SK-N-MC (cell line): ENCODE results near the gene DERA.
A peak's percentile ranks its signal among the peaks of the same experiment; 100 is the strongest.

Experiments used
- DNase-seq: peaks from one replicate; pipeline ENCODE4 v3.0.0-alpha.2; 2011; ENCODE audit warnings: low read depth, low spot score
- H3K27ac ChIP-seq: fragments of 200-600 bp; sonication (generic); 2 replicates; pipeline ENCODE4 v1.5.1; 2016; ENCODE audit warnings: mixed run types
- H3K36me3 ChIP-seq: fragments of 200-600 bp; sonication (generic); 2 replicates; pipeline ENCODE4 v1.6.1; 2017; ENCODE audit warnings: antibody characterized with exemption, low read length, mixed read lengths; ENCODE audit not compliant: insufficient read depth
- H3K4me3 ChIP-seq: fragments of 200-600 bp; sonication (generic); 2 replicates; pipeline ENCODE4 v1.5.1; 2016
- H3K9ac ChIP-seq: fragments of 200-600 bp; sonication (generic); 2 replicates; pipeline ENCODE4 v1.8.0; 2017; ENCODE audit warnings: mixed run types, mixed read lengths; ENCODE audit not compliant: insufficient read length
- H3K9me3 ChIP-seq: fragments of 200-600 bp; sonication (generic); 2 replicates; pipeline ENCODE4 v1.6.1; 2017; ENCODE audit warnings: low read depth, mild to moderate bottlenecking, antibody characterized with exemption, low read length, moderate library complexity, mixed read lengths
- EZH2 ChIP-seq: fragments of 200-600 bp; sonication (generic); IDR thresholded peaks from one replicate; pipeline ENCODE4 v1.6.1; 2017; ENCODE audit warnings: antibody characterized with exemption
- FOXP2 ChIP-seq: optimal IDR thresholded peaks from 2 replicates; pipeline ENCODE3; 2011; ENCODE audit warnings: mild to moderate bottlenecking, moderate library complexity; ENCODE audit not compliant: insufficient read depth; ENCODE audit errors: extremely low read length, control extremely low read depth
- POLR2AphosphoS5 ChIP-seq: IDR thresholded peaks from 2 replicates; pipeline ENCODE4 v1.6.1; 2012; ENCODE audit warnings: mild to moderate bottlenecking, low read depth, low read length, borderline replicate concordance

Gene DERA

GRCh38 chr12:15982071-15982470 lies 70.9 kb downstream of the DERA start:
- Histone ChIP-seq H3K27ac (peak overlapping the region; percentile 51; the same call in 1 of the 2 replicates), H3K36me3 (peaks cover 14% of the 10 kb centered on the region), H3K9me3 (no peaks in the 10 kb centered on the region), H3K4me3 (peak overlapping the region; percentile 32; the same call in 1 of the 2 replicates), H3K9ac (no peak overlapping the region)
- no peak for TF ChIP-seq FOXP2
- no peak for TF ChIP-seq EZH2
- DNase-seq = peak; percentile 50

DNA sequence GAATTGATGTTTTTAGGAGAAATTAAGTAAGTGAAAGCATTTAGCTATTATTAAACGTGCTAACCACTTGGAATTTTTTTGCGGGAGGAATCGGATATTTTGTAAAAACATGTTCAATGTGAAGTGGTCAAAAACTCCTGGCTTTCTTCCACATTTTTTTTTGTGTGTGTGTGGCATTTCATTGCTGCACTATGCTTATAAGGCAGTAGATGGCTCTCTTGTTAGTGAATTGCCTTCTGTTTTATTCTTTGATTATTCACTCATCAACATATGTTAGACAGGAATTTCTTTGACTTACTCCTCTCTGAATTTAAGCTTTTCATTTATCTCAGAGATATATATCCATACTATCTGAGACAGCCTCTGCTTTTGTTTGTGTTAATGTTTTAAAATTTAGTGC lies 71.3 kb downstream of the DERA start:
- peaks cover 15% of the 10 kb centered on the region for H3K36me3 ChIP-seq
- peak; percentile 24 for DNase-seq
- H3K4me3 ChIP-seq = peak overlapping the region; percentile 32; the same call in 1 of the 2 replicates
- peak overlapping the region; percentile 51; the same call in 1 of the 2 replicates for H3K27ac ChIP-seq
- H3K9me3 ChIP-seq = no peaks in the 10 kb centered on the region
- TF ChIP-seq EZH2 (no peak), FOXP2 (no peak), POLR2AphosphoS5 (no peak)
- H3K9ac ChIP-seq = no peak overlapping the region

DNA sequence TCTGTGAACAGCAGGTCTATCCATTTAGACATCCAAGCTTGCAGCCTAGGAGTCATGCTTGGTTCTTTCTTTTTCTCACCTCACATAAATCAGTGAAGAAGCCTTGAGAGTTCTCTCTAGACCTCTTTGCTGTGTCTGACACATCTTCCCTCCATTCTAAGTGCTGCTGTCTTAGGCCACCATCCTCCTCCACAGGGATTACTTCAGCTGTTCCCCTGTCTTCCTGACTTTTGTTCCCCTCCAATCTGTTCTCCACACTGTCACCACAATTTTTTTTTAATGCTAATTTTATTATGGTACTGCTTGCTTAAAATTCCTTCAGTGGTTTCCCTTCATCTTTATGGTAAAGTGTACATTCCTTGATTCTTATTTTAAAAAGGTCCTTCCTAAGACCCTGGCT lies 71.8 kb downstream of the DERA start:
- peaks cover 20% of the 10 kb centered on the region for H3K36me3 ChIP-seq
- no peak overlapping the region for H3K9ac ChIP-seq
- H3K9me3 ChIP-seq = no peaks in the 10 kb centered on the region
- peak overlapping the region; percentile 32; the same call in 1 of the 2 replicates for H3K4me3 ChIP-seq
- TF ChIP-seq EZH2 = no peak
- no peak for TF ChIP-seq FOXP2
- no peak for TF ChIP-seq POLR2AphosphoS5
- no peak for DNase-seq
- peak overlapping the region; percentile 51; the same call in 1 of the 2 replicates for H3K27ac ChIP-seq

DNA sequence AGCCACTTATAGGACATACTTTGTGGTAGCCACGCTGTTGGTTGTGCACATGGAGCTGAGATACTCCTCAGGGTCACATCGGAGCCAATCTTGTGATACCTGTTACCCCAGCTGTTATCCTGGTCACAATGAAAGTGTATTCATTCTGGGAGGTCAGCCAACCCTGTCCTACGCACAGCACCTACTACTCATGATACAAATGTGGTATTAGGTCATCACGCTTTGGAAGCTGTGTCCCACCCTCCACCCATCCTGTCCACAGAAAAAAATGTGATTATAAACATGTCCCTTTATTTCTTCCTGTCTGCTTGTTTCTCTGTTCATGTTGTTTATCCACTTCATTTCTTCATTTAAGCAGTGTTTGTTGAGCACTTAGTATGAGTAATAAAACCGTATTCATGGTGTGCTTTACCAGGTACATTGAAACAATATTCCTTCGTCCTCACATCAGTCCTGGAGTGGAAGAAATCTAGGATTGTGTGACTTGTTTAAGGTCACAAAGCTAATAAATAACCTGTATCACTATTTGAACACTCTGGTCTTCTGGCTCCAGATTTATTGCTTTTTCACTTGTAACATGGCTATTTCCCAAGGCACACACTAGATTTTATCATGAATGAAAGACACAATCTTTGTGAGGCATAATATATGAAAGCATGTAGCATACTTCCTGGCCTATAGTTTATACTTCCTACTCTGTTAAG lies 73.1 kb downstream of the DERA start:
- no peak for DNase-seq
- no peak overlapping the region for H3K27ac ChIP-seq
- peaks cover 27% of the 10 kb centered on the region for H3K36me3 ChIP-seq
- TF ChIP-seq POLR2AphosphoS5 (no peak), FOXP2 (no peak), EZH2 (no peak)
- no peak overlapping the region for H3K4me3 ChIP-seq
- no peaks in the 10 kb centered on the region for H3K9me3 ChIP-seq
- no peak overlapping the region for H3K9ac ChIP-seq

GRCh38 chr12:15984963-15985362 lies 73.8 kb downstream of the DERA start:
- peaks cover 27% of the 10 kb centered on the region for H3K36me3 ChIP-seq
- DNase-seq = no peak
- TF ChIP-seq FOXP2 (no peak), EZH2 (no peak), POLR2AphosphoS5 (no peak)
- H3K9me3 ChIP-seq = no peaks in the 10 kb centered on the region
- no peak overlapping the region for H3K9ac ChIP-seq
- no peak overlapping the region for H3K4me3 ChIP-seq
- H3K27ac ChIP-seq = no peak overlapping the region

GRCh38 chr12:15987696-15988095 lies 76.6 kb downstream of the DERA start:
- Histone ChIP-seq H3K9me3 (no peaks in the 10 kb centered on the region), H3K27ac (no peak overlapping the region), H3K36me3 (peaks cover 33% of the 10 kb centered on the region), H3K9ac (no peak overlapping the region), H3K4me3 (no peak overlapping the region)
- DNase-seq = no peak
- TF ChIP-seq FOXP2 = no peak

DNA sequence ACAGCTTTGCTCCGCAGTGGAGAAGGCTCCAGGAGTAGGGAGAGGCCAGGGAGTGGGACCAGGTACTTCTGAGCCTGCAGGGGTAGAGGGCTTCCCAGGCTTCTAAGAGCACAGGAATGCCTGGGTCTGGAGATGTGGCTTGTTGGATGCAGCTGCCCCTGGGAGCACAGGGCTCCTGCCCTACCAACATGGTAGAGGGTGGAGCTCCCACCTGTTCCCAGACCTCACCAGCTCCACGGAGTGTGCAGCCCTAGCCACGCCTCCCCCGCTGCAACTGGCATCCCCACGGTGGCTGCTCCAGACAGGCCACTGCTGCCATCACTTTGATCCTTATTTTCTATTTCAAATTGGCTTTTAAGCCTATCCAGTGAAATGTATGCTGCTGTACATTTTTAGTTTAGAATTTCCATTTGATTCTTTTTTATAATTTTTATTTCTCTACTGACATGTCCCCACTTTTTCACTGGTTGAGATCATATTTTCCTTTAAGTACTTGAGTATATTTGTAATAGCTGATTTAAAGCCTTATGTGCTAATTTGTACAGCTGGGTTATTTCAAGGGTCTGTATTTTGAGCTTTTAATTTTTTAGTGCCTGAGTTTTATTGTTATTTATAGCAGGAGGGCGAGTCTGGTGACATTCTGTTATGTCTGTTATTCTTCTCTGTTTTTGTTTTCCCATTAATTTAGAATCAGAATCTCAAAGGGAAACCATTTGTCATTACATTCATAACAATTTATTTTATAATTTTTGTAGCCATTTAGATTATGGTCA lies 78.0 kb downstream of the DERA start:
- no peak overlapping the region for H3K9ac ChIP-seq
- no peak overlapping the region for H3K4me3 ChIP-seq
- peaks cover 33% of the 10 kb centered on the region for H3K36me3 ChIP-seq
- no peaks in the 10 kb centered on the region for H3K9me3 ChIP-seq
- DNase-seq = no peak
- H3K27ac ChIP-seq = no peak overlapping the region
- TF ChIP-seq FOXP2 (no peak), EZH2 (no peak), POLR2AphosphoS5 (no peak)

- H3K9me3 ChIP-seq = no peaks in the 10 kb centered on the region
- H3K9ac ChIP-seq = no peak overlapping the region
- no peak for DNase-seq
- H3K27ac ChIP-seq = no peak overlapping the region
- 0 out of 2 replicates have a peak, but pooled peaks cover under 1% of the 10 kb centered on the region for H3K36me3 ChIP-seq
- TF ChIP-seq FOXP2 (no peak), POLR2AphosphoS5 (no peak)
- H3K4me3 ChIP-seq = no peak overlapping the region
These were observed 84.7 kb downstream of the DERA start for GRCh38 chr12:15995801-15996200.
